ENCODE results near the gene KANSL2.
"Not testable (repeated sequence)": the region's sequence is repeated elsewhere in the genome, so short reads cannot be mapped to it uniquely, and the experiment has no call there.

GRCh38 chr12:48719002-48719401 lies 37.0 kb upstream of the KANSL2 start:
- TF ChIP-seq ARNT (IDR thresholded peaks at IDR 0.05); FOXK2 (IDR thresholded peaks at IDR 0.05); SP1 (IDR thresholded peaks at IDR 0.05); PKNOX1 (IDR thresholded peaks at IDR 0.05); FOXA1 (IDR thresholded peaks at IDR 0.05); BHLHE40 (IDR thresholded peaks at IDR 0.05; ENCODE audit: borderline replicate concordance): not testable (repeated sequence)
